NCI-H446 treated with DMSO at 0.1 percent for 48 hours (cell line): ENCODE measurements around the gene FNDC3B.

ENCODE experiments used
- DNase-seq: peaks from one replicate; lab custom pipeline; 2025; lab: John Stamatoyannopoulos, UW

Gene FNDC3B

DNA sequence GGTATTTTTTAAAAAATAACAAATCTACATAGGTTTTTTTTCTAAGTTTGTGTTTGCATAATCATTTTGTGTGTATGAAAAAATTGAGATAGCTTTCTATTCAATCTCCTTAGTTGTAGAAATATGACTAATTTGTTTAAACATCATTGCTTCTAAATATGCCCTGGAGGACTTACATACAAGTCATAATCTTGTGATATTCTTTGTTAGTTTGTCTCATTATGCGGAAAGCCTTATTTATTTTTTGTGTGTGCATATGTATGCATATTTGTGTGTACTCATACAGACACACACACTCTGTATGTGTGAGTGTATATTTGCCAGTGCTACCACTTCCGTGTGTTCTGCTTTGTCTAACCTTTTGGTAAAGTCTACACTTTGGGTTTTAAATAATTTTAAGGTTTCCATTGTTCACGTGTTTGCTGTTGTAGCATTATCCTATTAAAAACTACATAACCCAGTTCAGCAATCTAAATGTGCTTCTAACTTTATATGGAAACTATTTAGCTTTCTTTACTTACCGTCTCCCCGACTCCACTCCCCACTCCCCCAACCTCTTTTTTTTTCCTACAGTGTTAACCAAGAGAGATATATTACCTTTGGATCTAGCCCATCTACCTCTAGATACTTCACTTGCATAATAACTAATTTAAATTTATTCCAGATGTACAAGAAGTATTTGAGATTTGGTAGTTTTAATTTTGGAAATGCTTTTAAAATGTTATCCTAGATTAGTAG lies 111.7 kb downstream of the FNDC3B start:
- DNase-seq, result no peak

GRCh38 chr3:172151651-172152649 lies 112.6 kb downstream of the FNDC3B start:
- DNase-seq, result no peak

- no peak for DNase-seq
Observed at GRCh38 chr3:172152874-172153273, 113.5 kb downstream of the FNDC3B start.

DNA sequence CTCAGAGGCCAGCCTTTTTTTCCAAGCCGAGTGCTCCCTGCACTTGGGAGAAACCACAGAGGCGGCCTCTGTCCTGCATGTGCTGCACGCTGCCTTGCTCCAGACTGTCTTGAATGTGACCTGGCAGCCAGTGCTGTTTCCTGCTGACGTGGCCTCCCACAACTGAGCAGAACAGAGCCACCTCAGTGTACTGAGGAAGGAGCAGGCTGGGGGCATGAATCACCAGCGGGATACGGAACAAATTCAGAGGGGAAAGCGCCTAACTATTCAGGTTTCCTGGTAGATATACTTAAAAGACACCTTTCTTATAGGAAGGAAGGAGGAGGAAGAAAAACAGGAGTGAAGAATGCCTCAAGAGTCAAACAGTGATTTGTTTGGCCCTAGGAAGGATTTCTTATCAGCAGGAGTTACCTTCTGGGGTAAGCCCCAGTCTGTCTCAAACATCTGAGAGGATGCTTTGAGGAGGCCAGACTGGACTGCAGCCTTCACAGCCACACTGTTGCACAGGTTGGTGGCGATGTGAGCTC lies 114.0 kb downstream of the FNDC3B start:
- peak; percentile 57 for DNase-seq

DNA sequence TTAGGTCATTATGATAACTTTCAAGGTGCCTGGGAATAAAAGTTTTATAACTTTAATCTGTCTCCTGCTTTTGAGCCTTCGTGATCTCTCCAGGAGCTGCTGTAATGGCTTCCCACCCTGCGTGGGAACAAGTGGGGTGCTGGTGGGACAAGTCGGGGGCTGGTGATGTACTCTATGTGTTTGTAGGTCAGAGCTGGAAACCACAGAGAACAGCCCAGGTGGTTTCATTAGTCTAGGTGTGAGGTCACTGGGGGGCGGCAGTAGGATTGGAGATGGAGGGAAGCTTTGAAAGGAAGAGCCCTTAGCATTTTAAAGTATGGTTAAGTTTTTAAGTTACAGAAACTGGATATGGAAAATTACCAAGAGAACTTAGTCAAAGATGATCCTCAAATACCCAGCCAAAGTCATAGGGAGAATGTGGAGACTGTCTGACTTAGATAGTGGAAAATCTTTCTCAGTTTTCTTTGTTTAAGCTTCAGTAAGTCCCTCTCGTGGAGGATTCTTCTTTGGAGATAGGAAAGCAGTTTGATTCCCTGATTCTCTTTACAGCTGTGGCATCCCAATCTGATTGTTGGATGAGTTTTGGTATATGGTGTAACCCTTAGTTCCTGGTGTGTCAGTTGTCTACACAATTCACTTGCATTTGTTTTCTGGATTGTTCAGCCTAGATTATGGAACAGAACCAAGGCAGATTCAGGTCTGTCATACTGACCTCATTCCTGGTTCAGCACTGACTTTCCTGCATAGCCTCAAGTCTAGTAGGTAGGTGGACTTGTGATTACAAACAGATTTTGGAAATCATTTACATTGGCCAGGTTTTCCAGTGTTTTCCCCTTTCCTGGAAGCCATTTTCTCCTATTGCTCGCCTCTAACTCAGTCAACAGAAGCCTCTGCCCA lies 115.6 kb downstream of the FNDC3B start:
- DNase-seq, result no peak

- peak; percentile 37 for DNase-seq
Observed at GRCh38 chr3:172155897-172156585, 116.7 kb downstream of the FNDC3B start.

DNA sequence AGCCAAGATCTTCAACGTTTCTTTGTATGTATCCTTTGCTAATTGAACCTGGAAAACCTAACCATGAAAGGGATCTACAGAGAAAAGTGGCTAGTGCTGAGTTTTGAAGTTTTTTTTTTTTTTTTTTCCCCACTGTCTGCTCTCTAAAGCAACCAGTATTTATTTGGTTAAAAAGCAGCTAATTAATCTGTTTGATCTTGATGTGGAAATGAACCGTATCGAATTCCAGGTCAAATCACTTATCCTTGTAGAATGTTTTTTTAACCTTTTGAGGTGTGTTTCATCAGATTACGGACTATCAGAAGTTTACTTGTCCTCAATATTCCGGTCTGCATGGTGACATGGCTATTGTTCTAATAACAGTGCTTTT lies 117.2 kb downstream of the FNDC3B start:
- no peak for DNase-seq

DNA sequence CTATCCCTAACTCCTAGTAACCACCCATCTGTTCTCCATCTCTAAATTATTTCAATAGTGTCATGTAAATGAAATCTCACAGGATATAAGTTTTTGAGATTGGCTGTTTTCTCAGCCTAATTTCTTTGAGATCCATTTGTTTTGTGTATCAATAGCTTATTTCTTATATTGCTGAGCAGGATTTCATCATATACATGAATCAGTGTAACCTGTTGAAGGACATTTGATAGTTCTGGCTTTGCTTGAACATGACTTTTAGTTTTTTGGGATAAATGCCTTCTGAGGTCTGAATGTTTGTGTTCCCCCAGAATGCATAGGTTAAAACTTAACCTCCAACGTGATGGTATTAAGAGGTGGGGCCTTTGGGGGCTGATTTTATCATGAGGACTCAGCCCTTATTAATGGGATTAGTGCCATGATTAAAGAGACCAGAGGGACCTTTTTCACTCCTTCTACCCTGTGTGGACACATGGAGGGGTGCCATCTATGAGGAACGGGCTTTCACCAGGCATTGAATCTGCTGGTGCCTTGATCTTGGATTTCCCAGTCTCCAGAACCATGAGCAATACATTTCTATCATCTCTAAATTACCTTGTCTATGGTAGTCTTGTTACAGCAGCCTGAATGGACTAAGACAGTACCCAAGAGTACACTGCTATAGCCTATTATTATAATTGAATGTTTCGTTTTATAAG lies 118.3 kb downstream of the FNDC3B start:
- DNase-seq, result no peak

DNA sequence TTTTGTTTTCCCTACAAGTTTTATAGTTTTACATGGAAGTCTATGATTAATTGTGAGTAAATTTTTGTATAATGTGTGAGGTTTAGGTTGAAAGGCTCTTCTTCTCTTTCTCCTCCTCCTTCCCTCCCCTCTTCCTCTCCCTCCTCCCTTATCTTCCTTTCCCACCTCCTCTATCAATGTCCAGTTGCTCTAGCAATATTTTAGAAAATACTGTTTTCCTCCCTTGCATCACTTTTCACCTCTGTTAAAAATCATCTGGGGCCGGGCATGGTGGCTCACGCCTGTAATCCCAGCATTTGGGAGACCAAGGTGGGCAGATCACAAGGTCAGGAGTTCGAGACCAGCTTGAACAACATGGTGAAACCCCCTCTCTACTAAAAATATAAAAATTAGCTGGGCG lies 119.4 kb downstream of the FNDC3B start:
- no peak for DNase-seq

- DNase-seq, result no peak
Observed at GRCh38 chr3:172159376-172159775, 120.0 kb downstream of the FNDC3B start.

- peak; percentile 60 for DNase-seq
Observed at GRCh38 chr3:172159962-172160538, 120.7 kb downstream of the FNDC3B start.

DNA sequence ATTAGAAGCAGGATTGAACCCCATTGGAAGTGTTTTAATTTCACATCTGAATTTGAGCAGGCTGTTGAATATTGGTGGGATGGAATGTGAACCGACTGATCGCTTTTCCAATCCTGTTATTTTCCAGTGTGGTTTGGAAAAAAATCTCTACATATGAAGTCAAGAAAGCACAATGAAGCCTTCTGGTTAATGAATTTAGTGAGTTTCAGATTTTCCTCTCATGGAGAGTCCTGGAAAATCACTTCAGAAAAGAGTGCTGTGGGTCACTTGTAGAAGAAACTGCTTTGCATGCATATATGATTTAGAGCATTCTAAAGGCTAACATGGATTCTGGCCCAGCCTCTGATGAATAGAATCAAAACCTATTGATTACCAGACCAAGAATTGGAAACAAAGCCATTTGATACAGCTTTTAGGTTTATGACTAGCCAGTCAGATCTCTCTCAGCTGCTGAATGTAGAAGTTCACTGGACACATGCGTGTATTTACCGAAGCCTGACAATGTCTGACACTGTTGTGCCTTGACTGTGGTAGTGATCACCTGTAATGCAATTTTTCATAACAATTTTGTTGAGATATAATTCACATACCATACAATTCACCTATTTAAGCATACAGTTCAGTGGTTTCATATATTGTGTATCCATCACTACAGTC lies 121.9 kb downstream of the FNDC3B start:
- no peak for DNase-seq

DNA sequence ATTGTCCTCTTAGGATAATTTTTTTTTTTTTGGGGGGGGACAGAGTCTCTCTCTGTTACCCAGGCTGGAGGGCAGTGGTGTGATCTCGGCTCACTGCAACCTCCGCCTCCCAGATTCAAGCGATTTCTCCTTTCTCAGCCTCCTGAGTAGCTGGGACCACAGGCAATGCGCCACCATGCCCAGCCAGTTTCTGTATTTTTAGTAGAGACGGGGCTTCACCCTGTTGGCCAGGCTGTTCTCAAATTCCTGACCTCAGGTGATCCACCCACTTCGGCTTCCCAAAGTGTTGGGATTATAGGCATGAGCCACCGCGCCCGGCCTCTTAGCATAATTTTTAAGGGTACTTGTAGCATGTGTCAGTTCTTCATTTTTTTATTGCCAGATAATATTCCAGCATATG lies 122.6 kb downstream of the FNDC3B start:
- DNase-seq, result no peak

DNA sequence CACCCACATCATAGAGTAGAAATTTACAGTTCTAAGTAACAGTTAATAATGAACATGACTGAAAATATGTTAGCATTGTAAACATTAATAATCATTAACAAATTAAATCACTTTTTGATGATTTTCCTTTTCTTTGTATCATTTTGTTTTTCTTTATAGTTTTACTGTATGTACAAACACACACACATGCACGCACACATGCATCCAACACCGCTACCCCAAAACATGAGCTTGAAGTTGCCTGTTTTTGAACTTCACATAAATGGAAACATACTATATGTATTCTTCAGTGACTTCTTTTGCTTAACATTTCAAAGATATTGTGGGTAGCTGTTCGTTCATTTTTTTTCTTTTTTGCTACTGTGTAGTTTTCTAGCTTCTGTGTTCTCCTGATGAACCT lies 123.9 kb downstream of the FNDC3B start:
- DNase-seq, result no peak

DNA sequence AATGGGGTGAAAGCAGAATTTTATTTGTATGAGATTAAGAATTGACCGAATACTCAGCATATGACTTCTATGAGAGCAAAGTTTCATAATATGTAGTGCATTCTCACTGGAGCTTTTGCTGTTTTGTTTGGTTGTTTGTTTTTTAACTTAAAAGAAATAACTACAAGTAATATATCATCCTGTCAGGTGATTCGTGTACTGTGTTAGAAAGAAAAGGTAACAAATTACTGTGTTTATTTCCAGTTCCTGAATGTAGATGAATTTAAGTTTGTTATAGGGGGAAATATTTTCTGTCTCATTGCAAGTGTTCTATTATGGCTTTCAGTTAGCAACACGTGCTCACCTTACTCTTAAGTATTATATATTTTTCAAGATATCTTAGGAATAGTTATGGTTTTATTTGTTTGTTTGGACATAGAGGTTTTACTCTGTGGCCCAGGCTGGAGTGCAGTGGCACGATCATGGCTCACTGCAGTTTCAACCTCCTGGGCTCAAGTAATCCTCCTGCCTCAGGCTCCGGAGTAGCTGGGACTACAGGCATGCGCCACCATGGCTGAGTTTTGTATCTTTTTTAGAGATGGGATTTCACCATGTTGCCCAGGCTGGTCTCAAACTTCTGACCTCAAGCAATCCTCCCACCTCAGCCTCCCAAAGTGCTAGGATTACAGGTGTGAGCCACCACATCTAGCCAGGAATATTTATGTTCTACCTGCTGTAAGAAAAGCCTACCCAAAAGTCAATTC lies 125.4 kb downstream of the FNDC3B start:
- DNase-seq, result no peak

GRCh38 chr3:172166261-172166660 lies 126.9 kb downstream of the FNDC3B start:
- no peak for DNase-seq

DNA sequence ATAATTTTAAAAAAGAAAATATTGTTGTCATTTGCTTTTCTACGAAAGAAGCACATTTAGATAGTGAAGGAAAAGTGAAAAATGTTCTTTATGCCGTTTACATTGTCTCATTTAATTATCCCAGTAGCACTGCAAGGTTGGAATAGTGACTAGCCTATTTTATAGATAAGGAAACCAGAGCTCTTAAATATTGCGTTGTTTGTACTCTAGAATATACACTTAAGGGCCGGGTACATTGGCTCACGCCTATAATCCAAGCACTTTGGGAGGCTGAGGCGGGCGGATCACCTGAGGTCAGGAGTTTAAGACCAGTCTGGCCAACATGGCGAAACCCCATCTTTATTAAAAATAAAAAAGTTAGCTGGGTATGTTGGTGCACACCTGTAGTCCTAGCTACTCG lies 127.5 kb downstream of the FNDC3B start:
- no peak for DNase-seq

GRCh38 chr3:172167892-172168648 lies 128.7 kb downstream of the FNDC3B start:
- DNase-seq, result no peak
